ENCODE results near the gene ZNF674.

- TF ChIP-seq CTCF (conservative IDR thresholded peaks at IDR 0.05; ENCODE audit: low read depth, low read length) (no peak), CEBPB (IDR thresholded peaks at IDR 0.05; ENCODE audit: low read depth, low read length) (no peak), RAD21 (IDR thresholded peaks at IDR 0.05; ENCODE audit: low read length) (no peak)
Observed at GRCh38 chrX:46569621-46570020, 24.4 kb upstream of the ZNF674 start.

All from IMR-90 (cell line).